Measurements from ENCODE around the gene IKZF3. TPM values are rescaled to one million over a fixed set of nuclear protein-coding genes. Genes with fewer than 3 reads are reported as not detected.

The IKZF3 gene
- total RNA-seq, 1 experiment from 2014 or later: not detected

DNA sequence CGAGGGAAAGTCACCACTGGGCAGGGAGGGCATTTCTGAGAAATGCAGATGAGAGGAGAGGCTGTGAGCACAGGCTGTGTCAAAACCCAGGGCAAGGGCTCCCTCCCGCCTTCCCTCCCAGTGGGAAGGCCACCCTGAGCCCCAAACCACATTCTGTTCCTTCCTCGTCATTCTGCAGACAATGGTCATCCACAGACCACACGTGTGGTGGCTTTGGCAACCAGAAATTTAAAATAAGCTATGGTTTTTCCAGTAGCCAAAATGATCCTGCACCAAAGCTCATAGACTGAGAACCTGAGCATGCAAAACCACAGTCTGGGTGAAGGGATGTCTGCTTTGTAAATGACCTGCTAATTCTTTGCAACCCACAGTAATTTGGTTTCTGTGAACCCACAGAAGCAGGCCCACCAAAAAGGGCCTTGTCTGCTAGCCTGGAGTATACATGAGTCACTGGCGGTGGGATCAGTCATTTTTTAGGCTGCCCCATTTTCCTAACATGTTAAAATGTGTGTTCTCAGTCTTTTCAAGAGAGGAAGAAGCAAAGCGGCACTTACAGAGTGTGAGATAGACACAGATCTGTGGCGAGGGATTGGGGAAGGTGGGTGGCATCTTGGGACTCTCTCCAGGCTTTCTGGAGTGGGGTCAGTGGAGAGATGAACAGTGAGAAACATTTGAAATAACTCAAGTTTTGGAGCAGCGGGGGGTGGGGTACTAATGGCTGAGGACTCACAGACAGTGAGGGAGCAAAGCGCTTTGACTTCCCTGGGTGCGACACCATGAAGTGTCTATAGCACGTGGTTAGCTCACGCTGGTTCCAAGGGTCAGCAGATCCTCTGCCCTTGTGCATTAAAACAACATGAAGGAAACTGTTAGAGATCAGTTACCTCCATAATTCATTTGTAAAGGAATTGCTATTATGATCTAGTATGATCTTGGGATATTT lies 105.9 kb downstream of the IKZF3 start:
- intact Hi-C loops (cut with micrococcal nuclease): no loop called here
- H3K9me2 ChIP-seq (replicated peaks; ENCODE audit: low read length): no peaks in the 10 kb centered on the region
- no peak for ATAC-seq

DNA sequence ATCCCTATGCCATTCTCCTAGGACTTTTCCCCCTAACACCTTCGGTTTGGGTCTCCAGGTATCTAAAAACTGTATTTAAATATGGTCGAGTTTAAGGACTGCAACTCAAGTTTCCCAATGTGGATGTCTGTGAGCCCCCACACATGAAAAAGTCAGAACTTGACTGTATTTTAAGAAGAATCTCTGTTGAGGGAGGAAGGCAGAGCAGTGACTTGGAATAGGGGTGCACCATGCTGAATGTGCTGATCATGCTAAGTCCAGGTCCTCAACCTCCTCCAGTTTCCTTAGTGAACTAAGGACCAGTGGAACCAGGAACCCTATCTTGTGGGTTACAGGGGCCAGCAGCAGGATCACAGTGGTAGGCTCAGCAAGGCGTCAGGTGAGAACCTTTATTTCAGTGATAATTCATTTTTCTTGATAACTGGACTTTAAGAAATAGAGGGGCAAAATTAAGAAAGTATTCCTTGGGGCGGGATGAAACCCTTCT lies 106.9 kb downstream of the IKZF3 start:
- peaks cover 6% of the 10 kb centered on the region; the same call in 1 of the 2 replicates for H3K4me1 ChIP-seq (ENCODE audit: insufficient read depth, low read length)
- H3K27me3 ChIP-seq (ENCODE audit: low read length): no peaks in the 10 kb centered on the region
- no peaks in the 10 kb centered on the region for H3K36me3 ChIP-seq (ENCODE audit: low read depth, low read length)
- H3K79me2 ChIP-seq (ENCODE audit: low read length): no peaks in the 10 kb centered on the region
- no peaks in the 10 kb centered on the region for H3K9me2 ChIP-seq (replicated peaks; ENCODE audit: low read length)
- no peak overlapping the region for H2AFZ ChIP-seq (ENCODE audit: low read length)
- TF ChIP-seq EZH2phosphoT487 (IDR thresholded peaks at IDR 0.05; ENCODE audit: borderline replicate concordance, low read length) (no peak), CTCF (conservative IDR thresholded peaks at IDR 0.05; ENCODE audit: low read depth, low read length) (no peak), EZH2 (IDR thresholded peaks at IDR 0.05; ENCODE audit: low read length, unreplicated experiment) (no peak)
- H4K20me1 ChIP-seq (ENCODE audit: low read length): no peaks in the 10 kb centered on the region
- DNase-seq (no peak), ATAC-seq (no peak)
- BruUV-seq (replicated peaks): no TSS peak
- H3K4me2 ChIP-seq (ENCODE audit: low read length): no peak overlapping the region
- intact Hi-C loops (cut with micrococcal nuclease): no loop called here
- no peaks in the 10 kb centered on the region for H3K9me3 ChIP-seq (ENCODE audit: low read length)
- ChIA-PET CTCF (no interaction called here), POLR2A (ENCODE audit: unreplicated experiment) (no interaction called here)
- no peak overlapping the region for H3K27ac ChIP-seq (ENCODE audit: low read length)
- no peak overlapping the region for H3K4me3 ChIP-seq (ENCODE audit: low read length)
- H3K9ac ChIP-seq (ENCODE audit: low read length): no peak overlapping the region
- H3F3A ChIP-seq (ENCODE audit: low read length, unreplicated experiment): no peaks in the 10 kb centered on the region

More for the DNA sequence above, 105.9 kb downstream of the IKZF3 start:
- Histone ChIP-seq H2AFZ (ENCODE audit: low read length) (no peak overlapping the region), H3K27ac (ENCODE audit: low read length) (no peak overlapping the region), H3K36me3 (ENCODE audit: low read depth, low read length) (no peaks in the 10 kb centered on the region), H3K4me1 (ENCODE audit: insufficient read depth, low read length) (peaks cover 5% of the 10 kb centered on the region; the same call in 1 of the 2 replicates), H3K9ac (ENCODE audit: low read length) (no peak overlapping the region), H3K4me3 (ENCODE audit: low read length) (no peak overlapping the region), H3K4me2 (ENCODE audit: low read length) (no peak overlapping the region), H4K20me1 (ENCODE audit: low read length) (no peaks in the 10 kb centered on the region), H3K79me2 (ENCODE audit: low read length) (no peaks in the 10 kb centered on the region), H3F3A (ENCODE audit: low read length, unreplicated experiment) (no peaks in the 10 kb centered on the region), H3K27me3 (ENCODE audit: low read length) (no peaks in the 10 kb centered on the region), H3K9me3 (ENCODE audit: low read length) (no peaks in the 10 kb centered on the region)
- ChIA-PET CTCF (no interaction called here), POLR2A (ENCODE audit: unreplicated experiment) (no interaction called here)
- DNase-seq: no peak
- BruUV-seq (replicated peaks): no TSS peak
- TF ChIP-seq CTCF (conservative IDR thresholded peaks at IDR 0.05; ENCODE audit: low read depth, low read length): no peak
- TF ChIP-seq EZH2phosphoT487 (IDR thresholded peaks at IDR 0.05; ENCODE audit: borderline replicate concordance, low read length): no peak
- TF ChIP-seq EZH2 (IDR thresholded peaks at IDR 0.05; ENCODE audit: low read length, unreplicated experiment): no peak
